GM19023 (cell line): ENCODE data around the gene NR2C1.
"Not testable (repeated sequence)": the region's sequence is repeated elsewhere in the genome, so short reads cannot be mapped to it uniquely, and the experiment has no call there.

Experiments
- ATAC-seq: cut with Tn5 transposase; IDR thresholded peaks from one replicate; pipeline ENCODE4 v1.9.1; 2021; ENCODE audit warnings: mild to moderate bottlenecking, moderate library complexity; ENCODE audit not compliant: unreplicated experiment

NR2C1 gene

DNA sequence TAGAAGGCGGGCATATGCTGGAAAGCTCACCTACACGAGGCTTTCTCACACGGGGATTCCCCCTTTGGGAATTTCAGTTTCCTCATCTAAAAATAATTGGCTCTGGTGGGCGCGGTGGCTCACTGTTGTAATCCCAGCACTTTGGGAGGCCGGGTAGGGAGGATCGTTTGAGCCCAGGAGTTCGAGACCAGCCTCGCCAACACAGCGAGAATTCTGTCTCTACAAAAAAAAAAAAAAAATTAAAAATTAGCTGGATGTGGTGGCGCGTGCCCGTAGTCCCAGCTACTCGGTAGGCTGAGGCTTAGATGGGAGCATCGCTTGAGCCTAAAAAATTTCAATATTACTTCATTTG, 69.5 kb downstream of the NR2C1 start:
- peak; percentile 6 for ATAC-seq

DNA sequence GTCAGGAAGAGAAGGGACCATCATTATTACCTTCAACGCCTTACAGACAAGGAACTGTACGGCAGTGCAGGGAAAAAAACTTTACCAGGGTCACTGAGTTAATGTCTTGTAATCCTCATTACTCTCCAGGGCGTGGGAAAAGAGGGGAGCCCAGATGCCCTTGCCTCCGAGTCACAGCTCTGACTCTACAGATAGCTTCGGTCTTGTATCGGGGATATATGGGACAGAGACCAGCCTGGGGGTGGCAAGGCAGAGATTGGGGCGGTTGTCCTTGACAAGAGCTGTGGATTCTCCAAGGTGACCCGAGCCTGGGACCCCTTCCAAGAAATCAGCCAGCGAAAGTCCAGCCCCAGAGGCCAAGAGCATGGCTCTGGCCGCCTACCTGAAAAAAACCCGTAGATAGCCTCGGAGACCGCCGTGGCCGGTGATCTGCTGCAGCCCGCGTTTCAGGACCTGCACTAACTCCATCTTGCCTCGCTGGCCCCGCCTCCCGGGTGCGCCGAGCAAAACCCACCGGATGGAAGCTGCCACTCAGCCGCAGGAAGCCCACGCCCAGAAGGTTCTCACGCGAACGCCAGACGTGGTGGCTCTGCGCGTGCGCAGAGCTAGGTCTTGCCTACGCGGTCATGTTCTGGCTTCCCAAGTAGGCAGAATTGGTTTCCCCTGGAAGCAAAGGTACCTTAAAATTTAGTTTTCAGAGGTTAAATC, 70.1 kb downstream of the NR2C1 start, which contains the start of gene NDUFA12:
TSS of gene NDUFA12 (minus strand) at position 485 of the 708 bp plus-strand sequence. CDS start at position 468, 17 bp downstream.
- ATAC-seq: peak; percentile 99

DNA sequence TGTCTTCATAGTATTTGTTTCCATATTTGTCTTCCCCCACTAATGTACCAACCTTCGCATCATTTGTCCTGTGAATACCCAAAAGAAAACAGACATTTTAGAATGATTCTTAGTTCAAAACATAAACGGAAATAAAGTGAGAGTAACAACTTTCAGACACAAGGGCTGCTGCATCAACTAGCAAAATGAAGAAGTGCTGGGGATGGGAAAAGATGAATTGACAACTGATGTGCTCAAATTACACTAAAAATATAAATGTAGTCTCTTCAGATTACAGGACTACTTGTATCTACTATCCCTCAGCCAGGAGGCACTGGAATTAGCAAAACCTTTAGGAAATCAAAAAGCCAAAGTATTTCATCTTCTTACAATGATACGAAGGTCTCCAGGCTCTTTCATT, 70.7 kb downstream of the NR2C1 start:
- no peak for ATAC-seq

DNA sequence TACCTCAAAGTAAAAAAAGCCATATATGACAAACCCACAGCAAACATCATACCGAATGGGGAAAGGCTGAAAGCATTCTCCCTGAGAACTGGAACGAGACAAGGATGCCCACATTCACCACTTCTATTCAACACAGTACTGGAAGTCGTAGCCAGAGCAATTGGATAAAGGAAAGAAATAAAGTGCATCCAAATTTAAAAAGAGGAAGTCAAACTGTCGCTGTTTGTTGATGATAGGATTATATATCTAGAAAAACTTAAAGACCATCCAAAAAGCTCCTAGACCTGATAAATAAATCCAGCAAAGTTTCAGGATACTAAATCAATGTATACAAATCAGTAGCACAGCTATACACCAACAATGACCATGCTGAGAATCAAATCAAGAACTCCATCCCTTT, 75.1 kb downstream of the NR2C1 start:
- no peak for ATAC-seq

DNA sequence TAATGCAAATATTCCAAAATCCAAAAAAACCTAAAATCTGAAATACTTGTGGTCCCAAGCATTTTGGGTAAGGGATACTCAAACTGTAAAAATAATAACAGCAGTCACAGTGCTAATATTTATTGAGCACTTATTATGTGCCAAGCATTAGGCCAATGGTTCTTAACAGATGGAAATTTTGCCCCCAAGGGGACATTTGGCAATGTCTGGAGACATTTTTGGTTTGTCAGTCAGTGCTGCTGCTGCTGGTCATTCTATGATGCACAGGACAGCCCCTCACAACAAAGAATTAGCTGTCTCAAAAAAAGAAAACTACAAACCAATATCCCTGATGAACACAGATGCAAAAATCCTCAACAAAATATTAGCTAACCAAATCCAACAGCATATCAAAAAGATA, 75.7 kb downstream of the NR2C1 start:
- ATAC-seq: no peak

DNA sequence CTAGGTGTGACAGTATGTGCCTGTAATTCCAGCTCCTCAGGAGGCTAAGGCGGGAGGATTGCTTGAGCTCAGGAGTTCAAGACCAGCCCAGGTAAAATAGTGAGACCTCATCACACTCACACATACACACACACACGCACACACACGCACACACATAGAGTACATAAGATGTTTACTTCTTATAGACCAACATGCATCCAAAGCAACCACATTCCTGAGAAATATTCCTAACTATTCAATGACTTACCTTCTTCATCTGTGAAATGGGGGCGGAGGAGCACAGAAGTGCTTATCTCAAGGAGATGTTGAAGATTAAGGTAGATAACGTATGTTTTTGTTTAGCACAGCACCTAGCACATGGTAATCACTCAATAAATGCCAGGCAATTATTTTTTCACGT, 76.4 kb downstream of the NR2C1 start:
- no peak for ATAC-seq

DNA sequence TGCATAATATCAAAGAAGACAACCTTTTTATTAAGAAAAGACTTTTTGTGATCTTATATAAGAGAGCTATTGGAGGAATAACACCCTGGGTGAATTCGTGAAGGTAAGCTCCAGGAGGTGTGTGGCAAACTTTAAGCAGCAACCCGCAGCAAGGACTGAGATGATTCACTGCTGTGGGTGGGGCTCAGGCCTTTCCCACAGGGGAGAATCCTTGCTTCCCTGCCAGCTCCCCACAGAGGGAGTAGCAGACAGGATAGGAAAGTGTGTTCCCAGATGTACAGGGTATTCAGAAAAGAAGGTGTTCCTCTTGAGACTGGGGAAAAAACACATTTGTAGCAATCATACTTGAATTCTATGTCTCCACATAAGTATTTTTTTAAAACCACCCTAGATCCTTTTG, 79.1 kb downstream of the NR2C1 start:
- no peak for ATAC-seq

DNA sequence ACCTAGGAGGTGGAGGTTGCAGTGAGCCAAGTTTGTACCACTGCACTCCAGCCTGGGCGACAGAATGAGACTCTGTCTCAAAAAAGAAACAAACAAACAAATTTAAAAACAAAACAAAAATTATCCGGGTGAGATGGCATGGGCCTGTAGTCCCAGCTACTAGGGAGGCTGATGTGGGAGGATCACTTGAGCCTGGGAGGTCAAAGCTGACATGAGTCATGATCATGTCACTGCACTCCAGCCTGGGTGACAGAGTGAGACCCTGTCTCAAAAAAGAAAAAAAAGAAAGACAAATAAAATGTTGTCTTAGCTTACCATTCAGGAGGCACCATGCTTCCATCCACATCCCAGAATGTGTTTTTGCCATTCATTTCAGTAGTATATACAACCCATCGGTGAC, 79.6 kb downstream of the NR2C1 start:
- ATAC-seq: not testable (repeated sequence)

DNA sequence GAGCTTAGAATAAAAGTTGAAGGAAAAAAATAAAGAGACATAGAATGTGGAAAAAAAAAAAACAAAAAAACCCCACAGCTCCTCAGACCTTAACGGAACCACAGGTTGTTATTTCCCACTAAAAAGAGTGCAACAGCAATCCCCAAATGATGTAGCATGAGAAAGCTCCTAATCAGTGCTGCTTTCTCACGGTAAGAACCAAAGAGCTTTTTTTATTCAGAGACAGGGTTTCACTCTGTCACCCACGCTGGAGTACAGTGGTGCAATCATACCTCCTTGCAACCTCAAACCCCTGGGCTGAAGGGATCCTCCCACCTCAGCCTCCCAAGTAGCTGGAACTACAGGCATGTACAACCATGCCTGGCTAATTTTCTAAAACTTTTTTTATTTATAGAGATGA, 83.2 kb downstream of the NR2C1 start:
- no peak for ATAC-seq

DNA sequence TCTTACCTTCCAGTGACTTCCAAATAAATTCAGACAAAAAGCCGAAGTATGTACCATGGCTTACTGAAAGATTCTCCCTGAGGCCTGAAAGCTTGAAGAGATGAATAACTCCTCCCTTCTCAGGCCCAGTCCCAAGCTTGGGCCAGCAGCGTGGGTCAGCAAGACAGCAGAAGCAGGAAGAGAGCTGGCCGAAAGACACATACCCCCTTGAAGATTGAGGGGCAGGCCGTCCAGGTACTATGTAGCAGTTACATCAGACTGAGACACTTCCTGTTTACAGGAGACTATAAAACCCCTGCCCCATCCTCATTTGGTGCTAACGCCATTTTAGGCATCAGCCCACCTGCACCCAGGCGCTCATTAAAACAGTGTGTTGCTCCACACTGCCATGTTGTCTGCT, 84.9 kb downstream of the NR2C1 start:
- ATAC-seq: no peak

DNA sequence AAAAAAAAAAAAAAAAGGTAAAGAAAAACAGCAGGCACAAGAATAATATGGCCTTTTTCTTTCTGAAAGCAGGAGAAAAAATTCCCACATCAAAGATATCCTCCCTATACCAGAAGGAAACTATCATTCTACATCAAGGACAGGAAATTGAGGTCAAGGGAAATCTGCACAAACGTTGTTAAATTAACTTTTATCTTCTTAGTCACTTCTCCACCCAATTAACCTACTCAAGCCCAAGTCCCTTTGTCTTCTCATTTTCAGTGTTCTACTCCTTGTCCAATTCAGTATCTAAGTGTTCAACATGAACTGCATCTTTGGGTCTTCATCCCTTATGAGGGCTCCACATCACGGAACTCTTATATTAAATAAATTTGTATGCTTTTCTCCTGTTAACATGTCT, 85.6 kb downstream of the NR2C1 start:
- no peak for ATAC-seq

DNA sequence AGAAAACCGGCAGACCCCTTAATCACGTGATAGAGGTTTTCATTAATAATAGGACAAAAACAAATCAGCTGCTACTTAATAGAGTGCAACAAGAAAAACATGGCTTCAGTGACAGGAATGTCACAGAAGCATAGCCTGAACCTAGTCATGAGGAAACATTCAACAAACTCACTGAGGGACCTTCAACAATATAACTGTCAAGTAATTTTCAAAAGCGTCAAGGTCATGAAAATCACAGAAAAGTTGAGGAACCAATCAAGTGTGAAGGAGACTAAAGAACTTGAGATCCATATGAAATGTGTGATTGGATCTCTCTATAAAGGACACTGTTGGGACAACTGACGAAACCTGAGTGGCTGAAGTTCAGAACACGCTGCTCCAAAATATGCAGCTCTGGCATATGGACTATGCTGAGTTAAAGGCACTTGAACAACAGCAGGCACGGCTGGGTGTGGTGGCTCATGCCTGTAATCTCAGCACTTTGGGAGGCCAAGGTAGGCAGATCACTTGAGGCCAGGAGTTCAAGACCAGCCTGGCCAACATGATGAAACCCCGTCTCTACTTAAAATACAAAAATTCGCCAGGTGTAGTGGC, 86.2 kb downstream of the NR2C1 start:
- no peak for ATAC-seq

DNA sequence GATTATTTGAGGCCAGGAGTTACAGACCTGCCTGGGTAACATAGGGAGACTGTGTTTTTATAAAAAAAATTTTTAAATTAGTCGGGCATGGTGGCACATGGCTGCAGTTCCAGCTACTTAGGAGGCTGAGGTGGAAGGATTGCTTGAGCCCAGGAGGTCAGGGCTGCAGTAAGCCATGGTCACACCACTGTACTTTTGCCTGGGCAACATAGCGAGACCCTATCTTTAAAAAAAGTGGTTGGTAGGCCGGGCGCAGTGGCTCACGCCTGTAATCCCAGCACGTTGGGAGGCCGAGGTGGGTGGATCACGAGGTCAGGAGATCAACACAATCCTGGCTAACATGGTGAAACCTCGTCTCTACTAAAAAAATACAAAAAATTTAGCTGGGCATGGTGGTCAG, 88.3 kb downstream of the NR2C1 start:
- ATAC-seq: not testable (repeated sequence)

DNA sequence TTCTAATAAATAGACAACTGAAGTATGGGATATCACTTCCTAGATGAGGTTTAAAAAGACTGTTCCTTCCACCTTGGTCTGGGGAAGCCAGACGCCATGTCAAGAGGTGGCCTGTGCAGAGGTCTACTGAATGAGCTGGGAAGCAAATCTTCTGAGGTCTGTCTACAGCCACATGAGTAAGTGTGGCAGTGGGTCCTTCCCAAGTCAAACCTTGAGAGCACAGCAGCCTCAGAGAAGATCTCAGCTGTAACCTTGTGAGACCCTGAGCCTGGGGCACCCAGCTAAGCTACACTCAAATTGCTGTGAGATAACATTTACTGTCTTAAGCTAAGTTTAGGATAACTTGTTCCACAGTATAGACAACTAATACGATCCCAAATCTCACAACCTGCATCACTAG, 90.1 kb downstream of the NR2C1 start:
- no peak for ATAC-seq

DNA sequence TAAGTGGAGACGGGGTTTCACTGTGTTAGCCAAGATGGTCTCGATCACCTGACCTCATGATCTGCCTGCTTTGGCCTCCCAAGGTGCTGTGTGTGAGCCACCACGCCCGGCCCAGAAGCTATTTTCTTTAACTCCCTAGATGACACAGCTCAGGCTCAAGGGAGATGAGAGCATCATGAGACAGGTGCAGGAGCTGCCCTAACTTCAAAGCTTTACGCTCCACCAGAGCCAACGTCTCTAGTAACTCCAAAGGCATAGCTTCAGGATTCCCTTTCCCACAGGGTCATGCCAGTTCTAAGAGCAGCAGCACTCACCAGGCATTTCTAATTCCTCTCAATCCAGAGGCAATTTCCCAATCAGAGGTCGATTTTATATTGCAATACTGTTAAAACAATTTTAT, 91.0 kb downstream of the NR2C1 start:
- ATAC-seq: no peak

DNA sequence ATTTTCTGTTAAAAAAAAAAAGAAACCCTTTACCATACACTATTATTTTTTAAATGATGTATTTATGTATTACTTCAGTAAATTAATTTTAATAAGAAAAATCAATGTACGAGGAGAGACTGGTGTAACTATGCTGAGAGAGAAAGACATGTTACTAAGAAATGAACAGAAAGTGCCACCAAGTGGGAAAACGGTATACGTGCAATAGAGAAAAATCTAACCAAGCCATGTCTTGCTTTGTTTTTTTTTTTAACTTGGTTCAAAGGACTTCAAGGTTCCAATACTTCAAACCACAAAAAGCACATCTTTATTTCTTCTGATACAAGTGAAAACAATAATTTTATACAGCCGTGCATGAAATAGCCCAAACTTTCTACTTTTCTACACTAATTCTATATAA, 92.8 kb downstream of the NR2C1 start:
- no peak for ATAC-seq

DNA sequence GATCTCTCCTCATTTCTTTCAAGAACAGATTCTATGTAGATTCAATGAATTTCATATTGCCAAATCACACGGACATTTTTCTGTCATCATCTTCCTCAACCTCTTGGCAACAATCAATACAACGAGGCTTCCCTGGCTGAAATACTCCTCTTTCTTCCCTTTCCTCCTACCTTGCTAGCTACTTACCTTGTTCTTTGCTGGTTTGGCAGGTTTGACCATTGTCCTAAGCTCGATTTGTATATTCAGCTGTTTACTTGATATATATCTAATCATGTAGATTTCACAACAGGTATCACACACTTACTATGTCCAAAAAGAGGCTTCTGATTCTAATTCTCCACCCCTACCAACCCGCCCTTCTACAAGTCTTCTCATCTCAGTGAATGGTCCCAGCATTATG, 93.5 kb downstream of the NR2C1 start:
- no peak for ATAC-seq

DNA sequence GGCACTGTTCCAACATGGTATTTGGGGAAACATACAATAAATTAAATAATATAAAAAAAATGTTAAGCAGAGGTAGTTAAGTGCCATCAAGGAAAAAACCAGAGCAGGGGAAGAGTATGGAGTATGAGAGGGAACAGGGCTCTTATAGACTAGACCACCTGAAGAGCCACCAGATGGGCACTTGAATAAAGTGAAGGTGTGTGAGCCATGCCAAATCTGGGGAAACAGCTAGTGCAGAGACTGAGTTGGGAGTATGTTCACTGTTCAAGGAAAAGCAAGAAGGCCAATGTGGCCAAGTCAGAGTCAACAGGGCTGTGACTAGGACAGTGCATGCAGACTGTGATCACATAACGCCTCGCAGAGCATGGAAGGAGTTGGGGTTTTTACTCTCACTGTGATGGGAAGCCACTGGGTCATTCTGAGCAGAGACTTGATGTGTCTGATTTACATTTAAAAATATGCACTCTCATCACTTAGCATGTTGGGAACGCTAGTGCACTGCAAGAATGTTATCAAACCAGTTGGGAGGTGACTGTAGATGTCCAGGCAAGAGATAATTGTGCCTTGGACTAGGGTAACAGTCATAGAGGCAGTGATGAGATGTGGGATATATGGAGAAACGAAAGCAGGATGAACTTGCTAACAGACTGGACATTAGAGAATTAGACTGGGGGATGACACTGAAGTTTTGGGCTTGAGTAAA, 95.5 kb downstream of the NR2C1 start:
- no peak for ATAC-seq

DNA sequence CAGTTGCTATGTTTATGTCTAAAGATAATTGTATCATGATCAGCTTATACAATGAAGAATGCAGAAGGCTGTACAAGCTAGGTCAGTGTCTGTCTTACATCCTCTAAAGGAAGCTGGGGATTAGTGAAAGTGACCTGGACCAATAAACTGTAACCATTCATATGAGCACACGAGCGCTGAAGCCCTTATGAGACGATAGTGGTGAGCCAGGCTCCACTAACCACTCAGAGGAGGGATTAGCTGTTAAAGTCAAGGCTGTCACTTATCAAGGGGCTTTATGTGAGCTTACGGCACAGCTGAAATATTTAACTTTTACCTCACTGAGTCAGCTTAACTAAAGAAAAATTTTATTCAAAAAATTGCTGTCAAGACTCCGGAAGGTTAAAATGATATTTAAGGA, 100.2 kb downstream of the NR2C1 start:
- no peak for ATAC-seq

DNA sequence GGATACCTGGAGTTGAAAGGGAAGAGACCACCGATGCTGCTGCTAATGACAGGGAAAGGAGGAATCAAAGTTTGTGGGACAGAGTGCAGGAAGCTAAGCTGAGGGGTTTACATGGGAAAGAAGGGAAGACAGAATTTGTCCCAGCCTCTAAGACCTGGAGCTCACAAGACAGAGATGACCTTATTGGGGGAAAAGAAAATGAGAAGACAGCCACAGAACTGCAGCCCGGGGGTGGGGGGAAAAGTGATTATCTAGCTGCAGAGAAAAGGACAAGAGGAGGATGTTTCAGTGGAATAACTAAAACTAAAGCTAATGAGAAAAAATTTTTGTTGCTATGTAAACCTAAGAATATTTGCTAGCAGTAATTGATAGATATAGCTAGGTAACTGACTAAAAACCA, 100.6 kb downstream of the NR2C1 start:
- no peak for ATAC-seq

DNA sequence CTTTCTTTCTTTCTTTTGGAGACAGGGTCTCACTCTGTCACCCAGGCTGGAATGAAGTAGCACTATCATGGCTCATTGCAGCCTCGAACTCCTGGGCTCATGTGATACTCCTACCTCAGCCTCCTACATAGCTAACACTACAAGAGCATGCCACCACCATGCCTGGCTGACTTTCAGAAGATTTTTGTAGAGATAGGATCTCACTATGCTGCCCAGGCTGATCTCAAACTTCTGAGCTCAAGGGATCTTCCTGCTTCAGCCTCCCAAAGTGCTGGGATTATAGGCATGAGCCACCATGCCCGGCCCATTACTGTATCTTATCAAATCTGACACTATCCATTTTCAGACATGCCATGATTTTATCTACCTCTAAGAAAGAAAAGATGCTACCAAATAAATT, 101.5 kb downstream of the NR2C1 start:
- ATAC-seq: no peak

DNA sequence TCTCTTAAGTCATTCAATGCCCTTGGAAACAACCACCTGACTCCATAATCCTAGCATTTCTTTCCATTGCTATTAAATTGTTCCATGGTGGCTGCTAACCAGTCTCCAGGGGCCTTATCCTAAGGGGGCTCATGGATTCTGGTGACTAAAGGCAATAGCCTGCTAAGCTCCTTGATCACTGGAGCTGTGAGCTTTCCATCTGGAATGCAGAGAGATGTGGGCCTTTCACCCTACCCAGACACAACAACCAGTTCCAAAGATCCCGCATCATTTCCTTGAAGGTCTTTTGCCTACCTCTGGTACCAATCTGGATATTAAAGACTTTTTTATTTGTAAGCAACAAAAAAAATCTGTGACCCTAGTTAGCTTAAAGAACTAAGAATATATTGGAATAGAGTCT, 102.9 kb downstream of the NR2C1 start:
- ATAC-seq: no peak
